Measurements from ENCODE around the gene ACTL8.

GRCh38 chr1:17763417-17763816 is 8.3 kb downstream of the ACTL8 start:
- TF ChIP-seq CTCF (optimal IDR thresholded peaks at IDR 0.05 in 1 of 3, IDR thresholded peaks at IDR 0.05 in 1 of 3, conservative IDR thresholded peaks at IDR 0.05 in 1 of 3; ENCODE audit: extremely low read depth in 1 of 3, insufficient read depth in 2 of 3, low read length in 3 of 3) (no peak), EZH2 (IDR thresholded peaks at IDR 0.05; ENCODE audit: low read length) (no peak)

Measured in keratinocyte (primary cell).